ENCODE results near the gene DPPA4. TPM values are rescaled to one million over a fixed set of nuclear protein-coding genes. Genes with fewer than 3 reads are reported as not detected.
A peak's percentile ranks its signal among the peaks of the same experiment; 100 is the strongest.
"Not testable (repeated sequence)": the region's sequence is repeated elsewhere in the genome, so short reads cannot be mapped to it uniquely, and the experiment has no call there.

The DPPA4 gene
- not detected in 2 replicates for total RNA-seq

GRCh38 chr3:109337393-109337792 is at the start of gene DPPA4:
Gene DPPA4, minus strand, starts transcription at chr3:109337546. Its CDS starts 29 bp downstream, at chr3:109337517.
- Histone ChIP-seq H3K27me3 (ENCODE audit: control insufficient read depth, insufficient read depth, low read length) (no peaks in the 10 kb centered on the region), H3K4me3 (ENCODE audit: low read depth, low read length) (no peak within 1 kb of the TSS)
- no peak for DNase-seq (ENCODE audit: low read depth)

DNA sequence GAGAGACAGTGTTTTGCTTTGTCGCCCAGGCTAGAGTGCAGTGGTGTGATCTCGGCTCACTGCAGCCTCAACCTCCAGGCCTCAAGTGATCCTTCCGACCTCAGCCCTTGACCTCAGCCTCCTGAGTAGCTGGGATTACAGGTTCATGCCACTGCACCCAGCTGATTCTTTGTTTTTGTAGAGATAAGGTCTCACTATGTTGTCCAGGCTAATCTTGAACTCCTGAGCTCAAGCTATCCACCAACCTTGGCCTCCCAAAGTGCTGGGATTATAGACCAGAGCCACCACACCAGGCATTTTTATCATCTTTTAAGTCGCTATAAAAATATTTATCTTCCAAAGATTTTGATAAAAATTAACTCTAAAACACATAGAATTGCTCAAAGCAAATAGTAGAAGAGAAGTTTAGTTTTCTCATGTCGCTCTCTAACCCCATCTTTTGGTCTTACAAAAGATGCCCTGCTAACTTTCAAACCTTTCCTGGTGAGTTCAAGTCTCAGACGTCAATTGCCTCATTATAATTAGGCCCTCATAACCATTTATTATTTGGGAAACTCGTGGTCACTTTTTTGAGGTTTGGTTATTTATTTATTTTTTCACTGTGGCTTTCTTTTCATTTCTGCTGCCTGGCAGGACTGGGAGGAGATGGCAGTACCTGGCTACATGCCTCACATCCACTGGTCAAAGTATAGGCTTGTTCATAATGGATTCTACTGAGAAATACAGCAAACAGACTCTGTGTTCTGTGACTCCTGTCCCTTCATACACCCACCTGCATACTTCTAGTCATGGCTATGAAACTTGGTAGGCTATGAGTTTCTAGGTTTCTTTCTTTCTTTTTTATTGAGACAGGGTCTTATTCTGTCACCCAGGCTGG is 48.3 kb upstream of the DPPA4 start:
- H3K27me3 ChIP-seq (ENCODE audit: control insufficient read depth, insufficient read depth, low read length): no peaks in the 10 kb centered on the region
- H3K36me3 ChIP-seq (ENCODE audit: control insufficient read depth, insufficient read depth, low read length): no peaks in the 10 kb centered on the region
- no peak for DNase-seq (ENCODE audit: low read depth)
- no peak overlapping the region for H3K4me3 ChIP-seq (ENCODE audit: low read depth, low read length)
- TF ChIP-seq, protein P1, sequence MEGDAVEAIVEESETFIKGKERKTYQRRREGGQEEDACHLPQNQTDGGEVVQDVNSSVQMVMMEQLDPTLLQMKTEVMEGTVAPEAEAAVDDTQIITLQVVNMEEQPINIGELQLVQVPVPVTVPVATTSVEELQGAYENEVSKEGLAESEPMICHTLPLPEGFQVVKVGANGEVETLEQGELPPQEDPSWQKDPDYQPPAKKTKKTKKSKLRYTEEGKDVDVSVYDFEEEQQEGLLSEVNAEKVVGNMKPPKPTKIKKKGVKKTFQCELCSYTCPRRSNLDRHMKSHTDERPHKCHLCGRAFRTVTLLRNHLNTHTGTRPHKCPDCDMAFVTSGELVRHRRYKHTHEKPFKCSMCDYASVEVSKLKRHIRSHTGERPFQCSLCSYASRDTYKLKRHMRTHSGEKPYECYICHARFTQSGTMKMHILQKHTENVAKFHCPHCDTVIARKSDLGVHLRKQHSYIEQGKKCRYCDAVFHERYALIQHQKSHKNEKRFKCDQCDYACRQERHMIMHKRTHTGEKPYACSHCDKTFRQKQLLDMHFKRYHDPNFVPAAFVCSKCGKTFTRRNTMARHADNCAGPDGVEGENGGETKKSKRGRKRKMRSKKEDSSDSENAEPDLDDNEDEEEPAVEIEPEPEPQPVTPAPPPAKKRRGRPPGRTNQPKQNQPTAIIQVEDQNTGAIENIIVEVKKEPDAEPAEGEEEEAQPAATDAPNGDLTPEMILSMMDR (IDR thresholded peaks at IDR 0.05; ENCODE audit: insufficient read depth, low read length, poor library complexity, severe bottlenecking): no peak

More at GRCh38 chr3:109337393-109337792, at the start of gene DPPA4:
- TF ChIP-seq, protein P1 (IDR thresholded peaks at IDR 0.05; ENCODE audit: insufficient read depth, low read length, poor library complexity, severe bottlenecking): no peak
- H3K36me3 ChIP-seq (ENCODE audit: control insufficient read depth, insufficient read depth, low read length): no peaks in the 10 kb centered on the region

DNA sequence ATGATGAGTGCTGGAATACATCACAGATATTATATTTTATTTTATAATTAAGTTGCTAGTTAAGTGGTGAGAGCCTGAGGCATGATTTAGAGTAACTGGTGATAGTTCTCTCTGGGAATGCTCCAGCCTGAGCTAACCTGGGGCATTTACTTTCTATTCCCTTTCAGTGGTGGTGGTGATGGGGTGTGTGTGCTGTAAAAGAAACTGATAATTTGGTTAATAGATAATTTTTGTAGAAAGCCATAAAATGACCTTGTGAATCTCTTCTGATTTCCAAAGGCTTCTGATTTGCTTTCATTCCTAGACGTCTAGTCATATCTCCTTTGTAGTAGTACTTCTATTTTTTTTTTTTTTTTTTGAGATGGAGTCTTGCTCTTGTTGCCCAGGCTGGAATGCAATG is 46.8 kb upstream of the DPPA4 start:
- H3K4me3 ChIP-seq (ENCODE audit: low read depth, low read length): no peak overlapping the region
- H3K36me3 ChIP-seq (ENCODE audit: control insufficient read depth, insufficient read depth, low read length): no peaks in the 10 kb centered on the region
- peak; percentile 25 for DNase-seq (ENCODE audit: low read depth)
- TF ChIP-seq, protein P1 (IDR thresholded peaks at IDR 0.05; ENCODE audit: insufficient read depth, low read length, poor library complexity, severe bottlenecking): no peak
- no peaks in the 10 kb centered on the region for H3K27me3 ChIP-seq (ENCODE audit: control insufficient read depth, insufficient read depth, low read length)

DNA sequence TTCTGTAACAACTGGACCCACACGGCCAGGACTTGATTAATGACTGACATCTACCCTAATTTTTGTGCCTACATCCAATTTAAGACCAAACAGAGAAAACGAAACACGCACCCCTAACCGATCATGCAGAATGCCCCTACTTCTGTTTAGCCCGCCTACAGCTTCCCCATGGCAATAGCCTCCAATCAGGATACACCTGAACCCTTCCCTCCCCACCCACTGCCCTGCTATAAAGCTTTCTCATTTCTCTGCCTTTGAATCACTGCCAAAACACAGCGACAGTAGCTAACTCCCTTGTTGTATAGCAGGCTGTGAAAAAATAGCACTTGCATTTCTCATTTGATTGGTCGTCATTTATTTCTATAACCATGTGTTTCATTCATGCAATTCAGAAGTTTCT is 45.2 kb upstream of the DPPA4 start:
- no peaks in the 10 kb centered on the region for H3K36me3 ChIP-seq (ENCODE audit: control insufficient read depth, insufficient read depth, low read length)
- no peaks in the 10 kb centered on the region for H3K27me3 ChIP-seq (ENCODE audit: control insufficient read depth, insufficient read depth, low read length)
- TF ChIP-seq, protein P1 (IDR thresholded peaks at IDR 0.05; ENCODE audit: insufficient read depth, low read length, poor library complexity, severe bottlenecking): no peak
- DNase-seq (ENCODE audit: low read depth): no peak
- H3K4me3 ChIP-seq (ENCODE audit: low read depth, low read length): no peak overlapping the region

GRCh38 chr3:109375975-109376374 is 38.6 kb upstream of the DPPA4 start:
- H3K4me3 ChIP-seq (ENCODE audit: low read depth, low read length): no peak overlapping the region
- H3K36me3 ChIP-seq (ENCODE audit: control insufficient read depth, insufficient read depth, low read length): no peaks in the 10 kb centered on the region
- H3K27me3 ChIP-seq (ENCODE audit: control insufficient read depth, insufficient read depth, low read length): no peaks in the 10 kb centered on the region
- TF ChIP-seq, protein P1 (IDR thresholded peaks at IDR 0.05; ENCODE audit: insufficient read depth, low read length, poor library complexity, severe bottlenecking): no peak
- DNase-seq (ENCODE audit: low read depth): no peak

- H3K27me3 ChIP-seq (ENCODE audit: control insufficient read depth, insufficient read depth, low read length); H3K4me3 ChIP-seq (ENCODE audit: low read depth, low read length); H3K36me3 ChIP-seq (ENCODE audit: control insufficient read depth, insufficient read depth, low read length); DNase-seq (ENCODE audit: low read depth): not testable (repeated sequence)
Observed at GRCh38 chr3:109374434-109374833, 37.1 kb upstream of the DPPA4 start.

All from kidney epithelial cell (primary cell).